Transverse colon (tissue), 4 donors: Measurements from ENCODE around the gene PHGDH. TPM values are rescaled to one million over a fixed set of nuclear protein-coding genes. Genes with fewer than 3 reads are reported as not detected.

Source experiments
- DNase-seq: peaks from one replicate; pipeline ENCODE4 v3.0.0-alpha.2; 2019
- H3K27ac ChIP-seq, 4 donors: fragments of 200-600 bp; sonication (generic); 2 replicates each; pipeline ENCODE4 v1.5.1; 2016 to 2018; ENCODE audit warnings: inconsistent platforms in 4 of 4
- H3K27me3 ChIP-seq: fragments of 200-600 bp; sonication (generic); 2 replicates; pipeline ENCODE4 v1.5.1; 2017; ENCODE audit warnings: inconsistent platforms
- H3K36me3 ChIP-seq, 4 donors: fragments of 200-600 bp; sonication (generic); 2 replicates each; pipeline ENCODE4 v1.5.1; 2017 to 2019; ENCODE audit warnings: inconsistent platforms in 4 of 4
- H3K4me1 ChIP-seq, 4 donors: fragments of 200-600 bp; sonication (generic); 2 replicates each; pipeline ENCODE4 v1.5.1; 2017 to 2020; ENCODE audit warnings: inconsistent platforms in 4 of 4
- H3K4me3 ChIP-seq, 4 donors: fragments of 200-600 bp; sonication (generic); 1 replicate in 1 of 4; 2 replicates in 3 of 4; pipeline versions ENCODE4 v1.5.1 to v1.6.1; 2017 to 2019; ENCODE audit warnings: inconsistent platforms in 4 of 4
- H3K9me3 ChIP-seq, 2 donors: fragments of 200-600 bp; sonication (generic); 2 replicates each; pipeline ENCODE4 v1.5.1; 2017 to 2019; ENCODE audit warnings: inconsistent platforms in 2 of 2
- EP300 ChIP-seq: sonication (generic); formaldehyde crosslinking; IDR thresholded peaks from one replicate; pipeline ENCODE4 v1.6.1; 2017; ENCODE audit warnings: antibody characterized with exemption, low read depth
- POLR2A ChIP-seq: fragments of 450-650 bp; IDR thresholded peaks from one replicate; pipeline ENCODE4 v1.6.1; 2016; ENCODE audit warnings: antibody characterized with exemption, mild to moderate bottlenecking, moderate library complexity
- POLR2AphosphoS5 ChIP-seq, 3 donors: sonication (generic); formaldehyde crosslinking; IDR thresholded peaks; one replicate each; pipeline ENCODE4 v1.6.1; 2016; ENCODE audit warnings: antibody characterized with exemption in 3 of 3
- WGBS, 2 donors: methylation state at CpG; one replicate each; pipeline ENCODE4 v1.1.5; 2018; ENCODE audit warnings: low coverage in 1 of 2; 5-methylcytosine and 5-hydroxymethylcytosine counted together
- in situ Hi-C, 4 donors: fragments of 200-750 bp; cut with MboI; loops; one replicate each; pipeline versions ENCODE4 v1.15.0 to v1.15.1; 2017; ENCODE audit warnings: low sequenced_read_pairs in 3 of 4, low pct_ligation_motif_present in 1 of 4, low pct_unique_long_range_greater_than_20kb in 1 of 4
- intact Hi-C: fragments of 100-400 bp; cut with DNase I; formaldehyde crosslinking; loops from one replicate; pipeline ENCODE4 v1.15.1; 2023; ENCODE audit warnings: low total_unique reads
- total RNA-seq, 4 donors: library from RNA; depleted of rRNA; stranded (reverse); fragments of >200 nt; gene quantifications; one replicate each; pipeline ENCODE4 v1.1.0, GENCODE V29; 2016
- TF ChIP-seq, protein P1 (sequence below), 5 experiments: fragments of 200-600 bp in 3 of 5; fragments of 450-650 bp in 2 of 5; sonication (generic) in 3 of 5; IDR thresholded peaks; 1 replicate in 2 of 5; 2 replicates in 3 of 5; pipeline ENCODE4 v1.5.1; 2016 to 2017; ENCODE audit warnings: antibody characterized with exemption in 5 of 5, inconsistent platforms in 3 of 5, mild to moderate bottlenecking in 2 of 5, moderate library complexity in 1 of 5

Gene PHGDH
- total RNA-seq, 4 donors from 2014 or later = 4.2 to 11.9 (median 8.1) TPM

DNA sequence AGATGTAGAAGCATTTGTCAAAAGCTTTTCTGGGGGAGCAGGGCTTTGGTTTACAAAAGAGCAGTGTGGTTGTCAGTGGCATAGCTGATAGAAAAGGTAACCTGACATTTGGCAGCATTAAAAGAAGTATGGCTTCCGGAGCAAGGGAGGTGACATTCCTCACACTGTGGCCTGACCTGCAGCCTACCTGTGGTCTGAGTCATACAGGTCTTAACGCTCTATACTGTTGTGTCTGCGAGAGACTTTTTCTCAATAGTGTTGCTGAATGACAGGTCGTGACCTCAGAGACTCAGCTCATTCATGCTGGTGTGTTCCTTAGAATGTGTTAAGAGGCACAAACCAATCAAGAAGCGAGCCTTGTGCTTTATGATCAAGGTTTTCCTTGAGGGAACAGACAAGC is 19.3 kb downstream of the PHGDH start:
- Histone ChIP-seq H3K27me3 (no peaks in the 10 kb centered on the region), H3K4me1 (no peaks in the 10 kb centered on the region), H3K27ac (no peak overlapping the region), H3K36me3 (no peaks in the 10 kb centered on the region), H3K9me3 (no peaks in the 10 kb centered on the region), H3K4me3 (no peak overlapping the region)
- intact Hi-C loops (no loop called here), in situ Hi-C loops (loop anchor here in 1 of 4 donors (25.0 kb wide), 1 partner anchor 131 kb away; no protein-coding TSS in a partner anchor)
- TF ChIP-seq POLR2A = no peak
- TF ChIP-seq POLR2AphosphoS5 (IDR thresholded peaks at IDR 0.05) = no peak
- TF ChIP-seq, protein P1, sequence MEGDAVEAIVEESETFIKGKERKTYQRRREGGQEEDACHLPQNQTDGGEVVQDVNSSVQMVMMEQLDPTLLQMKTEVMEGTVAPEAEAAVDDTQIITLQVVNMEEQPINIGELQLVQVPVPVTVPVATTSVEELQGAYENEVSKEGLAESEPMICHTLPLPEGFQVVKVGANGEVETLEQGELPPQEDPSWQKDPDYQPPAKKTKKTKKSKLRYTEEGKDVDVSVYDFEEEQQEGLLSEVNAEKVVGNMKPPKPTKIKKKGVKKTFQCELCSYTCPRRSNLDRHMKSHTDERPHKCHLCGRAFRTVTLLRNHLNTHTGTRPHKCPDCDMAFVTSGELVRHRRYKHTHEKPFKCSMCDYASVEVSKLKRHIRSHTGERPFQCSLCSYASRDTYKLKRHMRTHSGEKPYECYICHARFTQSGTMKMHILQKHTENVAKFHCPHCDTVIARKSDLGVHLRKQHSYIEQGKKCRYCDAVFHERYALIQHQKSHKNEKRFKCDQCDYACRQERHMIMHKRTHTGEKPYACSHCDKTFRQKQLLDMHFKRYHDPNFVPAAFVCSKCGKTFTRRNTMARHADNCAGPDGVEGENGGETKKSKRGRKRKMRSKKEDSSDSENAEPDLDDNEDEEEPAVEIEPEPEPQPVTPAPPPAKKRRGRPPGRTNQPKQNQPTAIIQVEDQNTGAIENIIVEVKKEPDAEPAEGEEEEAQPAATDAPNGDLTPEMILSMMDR (IDR thresholded peaks at IDR 0.05) = no peak
- no peak for TF ChIP-seq EP300
- no peak for DNase-seq
- WGBS, 2 donors = 91% methylated on average over 5 of the region's 5 CpGs; no CpG with 5 or more reads in 1 of the 2 donors

- 80 to 93% methylated on average over 4 to 6 of the region's 6 CpGs for WGBS, 2 donors
- intact Hi-C loops = no loop called here
- no peak for TF ChIP-seq POLR2AphosphoS5 (IDR thresholded peaks at IDR 0.05)
- TF ChIP-seq, protein P1 (IDR thresholded peaks at IDR 0.05) = no peak
- TF ChIP-seq POLR2A = no peak
- TF ChIP-seq EP300 = no peak
- H3K9me3 ChIP-seq = no peaks in the 10 kb centered on the region
- no peaks in the 10 kb centered on the region for H3K4me1 ChIP-seq
- H3K27ac ChIP-seq = no peak overlapping the region
- no peaks in the 10 kb centered on the region for H3K27me3 ChIP-seq
- no peaks in the 10 kb centered on the region for H3K36me3 ChIP-seq
- DNase-seq = no peak
- no peak overlapping the region for H3K4me3 ChIP-seq
- in situ Hi-C loops = loop anchor here in 1 of 4 donors (25.0 kb wide), 1 partner anchor 130 kb away; no protein-coding TSS in a partner anchor
Observed at GRCh38 chr1:119731741-119732430, 20.2 kb downstream of the PHGDH start.

GRCh38 chr1:119732465-119733168 is 20.9 kb downstream of the PHGDH start:
- in situ Hi-C loops = loop anchor here in 1 of 4 donors (25.0 kb wide), 1 partner anchor 130 kb away; no protein-coding TSS in a partner anchor
- 88 to 100% methylated on average over 1 to 11 of the region's 11 CpGs for WGBS, 2 donors
- no peaks in the 10 kb centered on the region for H3K36me3 ChIP-seq

GRCh38 chr1:119733754-119734153 is 22.0 kb downstream of the PHGDH start:
- TF ChIP-seq POLR2AphosphoS5 (IDR thresholded peaks at IDR 0.05) (no peak), POLR2A (no peak), EP300 (no peak)
- TF ChIP-seq, protein P1 (IDR thresholded peaks at IDR 0.05) = no peak
- DNase-seq = no peak
- Histone ChIP-seq H3K36me3 (no peaks in the 10 kb centered on the region), H3K9me3 (no peaks in the 10 kb centered on the region), H3K4me3 (no peak overlapping the region), H3K27ac (no peak overlapping the region), H3K4me1 (peaks cover 0 to 5% (median 2%) of the 10 kb centered on the region in 4 donors), H3K27me3 (no peaks in the 10 kb centered on the region)
- WGBS, 2 donors = 80 to 90% methylated on average over 2 to 3 of the region's 3 CpGs
- intact Hi-C loops (no loop called here), in situ Hi-C loops (loop anchor here in 1 of 4 donors (25.0 kb wide), 1 partner anchor 129 kb away; no protein-coding TSS in a partner anchor)

More at GRCh38 chr1:119732465-119733168, 20.9 kb downstream of the PHGDH start:
- no peak for DNase-seq
- H3K27ac ChIP-seq = no peak overlapping the region
- TF ChIP-seq, protein P1 (IDR thresholded peaks at IDR 0.05) = no peak
- no peaks in the 10 kb centered on the region for H3K27me3 ChIP-seq
- intact Hi-C loops = no loop called here
- H3K9me3 ChIP-seq = no peaks in the 10 kb centered on the region
- H3K4me3 ChIP-seq = no peak overlapping the region
- H3K4me1 ChIP-seq = peaks cover 0 to 3% (median 1%) of the 10 kb centered on the region in 4 donors
